Measurements from ENCODE around the gene OR5H2. TPM values are rescaled to one million over a fixed set of nuclear protein-coding genes. Genes with fewer than 3 reads are reported as not detected.

The OR5H2 gene
- total RNA-seq, 1 donor from 2014 or later = not detected

GRCh38 chr3:98326105-98326893 lies 44.0 kb downstream of the OR5H2 start:
- no peak overlapping the region for H3K4me3 ChIP-seq (ENCODE audit: low read depth, low read length)
- no peak for FAIRE-seq
- no peak for TF ChIP-seq CTCF (IDR thresholded peaks at IDR 0.05; ENCODE audit: insufficient read depth, low read length, severe bottlenecking)

GRCh38 chr3:98326945-98327344 lies 44.6 kb downstream of the OR5H2 start:
- H3K27me3 ChIP-seq (ENCODE audit: control insufficient read depth, insufficient read depth, low read length) = no peaks in the 10 kb centered on the region
- FAIRE-seq = no peak
- TF ChIP-seq CTCF (IDR thresholded peaks at IDR 0.05; ENCODE audit: insufficient read depth, low read length, severe bottlenecking) = no peak

More at GRCh38 chr3:98326105-98326893, 44.0 kb downstream of the OR5H2 start:
- no peaks in the 10 kb centered on the region for H3K27me3 ChIP-seq (ENCODE audit: control insufficient read depth, insufficient read depth, low read length)
- DNase-seq (ENCODE audit: low read depth) = no peak
- H3K36me3 ChIP-seq (ENCODE audit: control insufficient read depth, insufficient read depth, low read length) = no peaks in the 10 kb centered on the region

GRCh38 chr3:98328933-98329332 lies 46.6 kb downstream of the OR5H2 start:
- TF ChIP-seq CTCF (IDR thresholded peaks at IDR 0.05; ENCODE audit: insufficient read depth, low read length, severe bottlenecking) = no peak
- FAIRE-seq = no peak
- Histone ChIP-seq H3K4me3 (ENCODE audit: low read depth, low read length) (no peak overlapping the region), H3K27me3 (ENCODE audit: control insufficient read depth, insufficient read depth, low read length) (no peaks in the 10 kb centered on the region), H3K36me3 (ENCODE audit: control insufficient read depth, insufficient read depth, low read length) (no peaks in the 10 kb centered on the region)
- DNase-seq (ENCODE audit: low read depth) = no peak

More at GRCh38 chr3:98326945-98327344, 44.6 kb downstream of the OR5H2 start:
- H3K4me3 ChIP-seq (ENCODE audit: low read depth, low read length) = no peak overlapping the region
- DNase-seq (ENCODE audit: low read depth) = no peak
- H3K36me3 ChIP-seq (ENCODE audit: control insufficient read depth, insufficient read depth, low read length) = no peaks in the 10 kb centered on the region

DNA sequence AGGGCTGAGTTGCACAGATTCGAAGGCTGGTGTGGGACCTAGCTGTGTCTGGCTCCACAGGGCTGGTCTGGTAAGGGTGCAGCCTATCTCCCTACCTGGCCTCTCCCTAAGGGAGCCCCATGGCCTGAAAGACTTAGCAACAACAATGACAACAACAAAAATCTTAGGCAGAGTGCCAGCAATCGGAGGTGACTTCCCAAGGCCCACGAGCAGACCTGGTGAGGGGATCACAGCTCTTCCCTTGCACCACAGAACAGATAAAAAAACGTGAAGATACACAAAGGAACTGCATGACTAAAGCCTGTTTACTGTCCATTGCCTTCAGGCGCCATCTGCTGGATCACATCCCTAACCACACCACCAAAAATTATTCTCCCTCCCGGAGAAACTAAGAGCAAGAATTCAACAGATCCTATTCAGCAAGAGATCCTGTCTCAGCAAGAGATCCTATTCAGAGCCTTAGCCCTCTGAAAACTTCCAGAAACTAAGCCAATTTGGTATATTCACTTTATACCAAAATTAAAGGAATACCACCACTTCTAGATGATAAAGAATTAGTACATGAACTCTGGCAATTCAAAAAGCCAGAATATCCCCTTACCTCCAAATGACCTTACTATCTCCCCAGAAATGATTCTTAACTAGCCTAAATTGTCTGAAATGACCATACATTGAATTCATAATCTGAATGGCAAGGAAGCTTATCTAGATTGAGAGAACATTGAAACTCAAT lies 47.3 kb downstream of the OR5H2 start:
- FAIRE-seq = no peak
- peak; percentile 49 for DNase-seq (ENCODE audit: low read depth)

GRCh38 chr3:98331329-98331728 lies 49.0 kb downstream of the OR5H2 start:
- Histone ChIP-seq H3K4me3 (ENCODE audit: low read depth, low read length) (no peak overlapping the region), H3K27me3 (ENCODE audit: control insufficient read depth, insufficient read depth, low read length) (no peaks in the 10 kb centered on the region), H3K36me3 (ENCODE audit: control insufficient read depth, insufficient read depth, low read length) (no peaks in the 10 kb centered on the region)
- no peak for TF ChIP-seq CTCF (IDR thresholded peaks at IDR 0.05; ENCODE audit: insufficient read depth, low read length, severe bottlenecking)
- DNase-seq (ENCODE audit: low read depth) (no peak), FAIRE-seq (no peak)

More for the DNA sequence above, 47.3 kb downstream of the OR5H2 start:
- Histone ChIP-seq H3K4me3 (ENCODE audit: low read depth, low read length) (no peak overlapping the region), H3K27me3 (ENCODE audit: control insufficient read depth, insufficient read depth, low read length) (no peaks in the 10 kb centered on the region), H3K36me3 (ENCODE audit: control insufficient read depth, insufficient read depth, low read length) (no peaks in the 10 kb centered on the region)
- peak; percentile 86 for TF ChIP-seq CTCF (IDR thresholded peaks at IDR 0.05; ENCODE audit: insufficient read depth, low read length, severe bottlenecking)

Other genes starting within 250 kb of the OR5H2 start
- gene GABRR3, start 247.2 kb upstream of the OR5H2 start, total RNA-seq = not detected in 2 replicates
- gene OR5AC2, start 195.3 kb upstream of the OR5H2 start, total RNA-seq = not detected in 2 replicates
- not detected in 2 replicates for gene OR5H1, start 151.8 kb upstream of the OR5H2 start, total RNA-seq
- gene OR5H14, start 135.0 kb upstream of the OR5H2 start, total RNA-seq = under 0.01 TPM in 1 of 2 replicates, not detected in the other
- not detected in 2 replicates for gene OR5H15, start 115.8 kb upstream of the OR5H2 start, total RNA-seq
- gene OR5H6, start 18.3 kb upstream of the OR5H2 start, total RNA-seq = not detected in 2 replicates
- gene OR5K4, start 71.3 kb downstream of the OR5H2 start, total RNA-seq = not detected in 2 replicates
- gene OR5K3, start 108.2 kb downstream of the OR5H2 start, total RNA-seq = not detected in 2 replicates
- gene OR5K1, start 180.7 kb downstream of the OR5H2 start, total RNA-seq = not detected in 2 replicates
- gene OR5K2, start 215.2 kb downstream of the OR5H2 start, total RNA-seq = not detected in 2 replicates
- 183 and 216 TPM in 2 replicates for gene CLDND1, start 240.4 kb downstream of the OR5H2 start, total RNA-seq
- not detected in 2 replicates for gene GPR15, start 249.5 kb downstream of the OR5H2 start, total RNA-seq